Stimulated activated CD4-positive, alpha-beta T cell treated with anti-CD3 and anti-CD28 coated beads, TNF-alpha, amount 100 ng/mL, for 24 hours (primary cell): ENCODE measurements around the gene RNF44.
"Not testable (repeated sequence)": the region's sequence is repeated elsewhere in the genome, so short reads cannot be mapped to it uniquely, and the experiment has no call there.

ENCODE experiments used
- DNase-seq, 3 experiments: peaks; one replicate each; pipeline ENCODE4 v3.0.0-alpha.2; 2020; ENCODE audit warnings: low read depth in 3 of 3

Gene RNF44

GRCh38 chr5:176552332-176552869 lies 15.2 kb upstream of the RNF44 start:
- DNase-seq: no peak

DNA sequence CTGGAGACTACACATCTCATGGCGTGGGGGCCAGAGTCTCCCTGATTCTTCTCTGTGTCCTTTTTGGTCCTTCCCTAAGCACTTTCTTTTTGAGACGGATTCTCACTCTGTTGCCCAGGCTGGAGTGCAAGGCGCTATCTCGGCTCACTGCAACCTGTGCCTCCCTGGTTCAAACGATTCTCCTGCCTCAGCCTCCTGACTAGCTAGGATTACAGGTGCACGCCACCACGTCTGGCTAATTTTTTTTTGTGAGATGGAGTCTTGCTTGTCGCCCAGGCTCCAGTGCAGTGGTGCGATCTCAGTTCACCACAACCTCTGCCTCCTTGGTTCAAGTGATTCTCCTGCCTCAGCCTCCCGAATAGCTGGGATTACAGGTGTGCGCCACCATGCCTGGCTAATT lies 13.7 kb upstream of the RNF44 start:
- not testable (repeated sequence) for DNase-seq

- DNase-seq: no peak
Measured at GRCh38 chr5:176550275-176550831, 13.2 kb upstream of the RNF44 start.

- DNase-seq: no peak
Measured at GRCh38 chr5:176549871-176550270, 12.7 kb upstream of the RNF44 start.

DNA sequence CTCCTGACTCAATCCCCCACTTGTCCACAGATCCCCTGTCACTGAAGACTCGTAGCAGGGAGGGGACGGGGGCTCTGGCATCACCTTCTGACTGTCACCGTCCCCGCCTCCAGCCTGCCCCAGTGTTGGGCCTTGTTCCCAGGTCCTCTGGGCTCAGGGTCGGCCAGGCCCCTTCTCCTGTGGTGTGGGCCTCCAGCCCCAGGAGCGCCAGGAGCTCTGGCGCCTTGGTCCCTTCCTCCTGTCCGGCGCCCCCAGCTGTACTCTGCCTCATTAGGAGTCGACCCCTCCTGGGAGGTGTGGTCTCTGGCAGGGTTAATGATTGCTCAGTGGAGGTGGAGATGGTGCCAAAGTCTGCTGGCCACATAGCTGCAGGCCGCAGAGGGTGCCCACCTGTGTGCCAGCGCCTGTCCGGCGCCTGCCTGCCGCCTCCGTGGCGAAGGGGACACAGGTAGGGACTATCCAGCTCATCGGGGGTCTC lies 11.8 kb upstream of the RNF44 start, which contains the start of gene CDHR2:
Gene CDHR2, plus strand, starts transcription at position 376 of the 478 bp plus-strand sequence. CDS start 16,011 bp downstream, outside the sequence.
- DNase-seq: no peak

- DNase-seq: no peak
Measured at GRCh38 chr5:176547802-176548201, 10.6 kb upstream of the RNF44 start.

GRCh38 chr5:176545737-176546509 lies 8.7 kb upstream of the RNF44 start:
- DNase-seq: no peak

GRCh38 chr5:176545388-176545736 lies 8.2 kb upstream of the RNF44 start:
- no peak for DNase-seq

DNA sequence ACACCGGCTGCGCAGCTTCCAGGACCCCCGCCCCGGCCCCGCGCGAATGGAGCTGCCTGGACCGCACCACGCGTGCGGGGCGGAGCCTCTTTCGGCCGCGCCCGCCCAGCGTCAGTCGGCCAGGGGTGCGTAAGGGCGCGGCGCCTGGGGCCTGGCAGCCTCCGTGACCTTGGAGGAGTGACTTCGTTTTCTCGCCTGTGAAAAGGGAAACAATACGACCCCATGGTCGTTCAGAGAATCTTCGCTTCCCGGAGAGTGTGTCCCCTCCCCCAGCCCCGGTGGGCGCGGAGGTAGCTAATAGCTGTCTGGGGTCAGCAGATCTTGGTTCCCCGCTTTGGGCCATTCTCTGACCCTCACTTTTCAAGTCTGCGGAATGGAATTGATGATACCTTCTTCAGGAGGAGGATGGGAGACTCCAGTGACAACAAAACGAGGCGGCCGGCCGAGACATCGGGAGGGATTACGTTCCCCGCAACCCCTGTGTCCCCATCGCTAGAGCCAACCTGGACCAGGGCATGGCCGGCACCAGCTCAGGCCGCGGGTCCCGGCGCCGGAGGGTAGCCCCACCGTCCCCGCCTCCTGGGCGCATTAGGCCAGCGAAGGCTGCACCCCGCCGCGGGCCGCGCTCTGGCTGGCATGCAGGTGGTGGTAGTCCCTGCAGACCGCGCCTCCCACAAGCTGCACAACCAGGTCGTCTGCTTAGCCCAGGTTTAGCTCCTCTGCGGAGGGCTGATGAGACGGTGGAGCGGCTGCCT lies 6.4 kb upstream of the RNF44 start:
- DNase-seq: peak; percentile 41 to 78 (median 62)

DNA sequence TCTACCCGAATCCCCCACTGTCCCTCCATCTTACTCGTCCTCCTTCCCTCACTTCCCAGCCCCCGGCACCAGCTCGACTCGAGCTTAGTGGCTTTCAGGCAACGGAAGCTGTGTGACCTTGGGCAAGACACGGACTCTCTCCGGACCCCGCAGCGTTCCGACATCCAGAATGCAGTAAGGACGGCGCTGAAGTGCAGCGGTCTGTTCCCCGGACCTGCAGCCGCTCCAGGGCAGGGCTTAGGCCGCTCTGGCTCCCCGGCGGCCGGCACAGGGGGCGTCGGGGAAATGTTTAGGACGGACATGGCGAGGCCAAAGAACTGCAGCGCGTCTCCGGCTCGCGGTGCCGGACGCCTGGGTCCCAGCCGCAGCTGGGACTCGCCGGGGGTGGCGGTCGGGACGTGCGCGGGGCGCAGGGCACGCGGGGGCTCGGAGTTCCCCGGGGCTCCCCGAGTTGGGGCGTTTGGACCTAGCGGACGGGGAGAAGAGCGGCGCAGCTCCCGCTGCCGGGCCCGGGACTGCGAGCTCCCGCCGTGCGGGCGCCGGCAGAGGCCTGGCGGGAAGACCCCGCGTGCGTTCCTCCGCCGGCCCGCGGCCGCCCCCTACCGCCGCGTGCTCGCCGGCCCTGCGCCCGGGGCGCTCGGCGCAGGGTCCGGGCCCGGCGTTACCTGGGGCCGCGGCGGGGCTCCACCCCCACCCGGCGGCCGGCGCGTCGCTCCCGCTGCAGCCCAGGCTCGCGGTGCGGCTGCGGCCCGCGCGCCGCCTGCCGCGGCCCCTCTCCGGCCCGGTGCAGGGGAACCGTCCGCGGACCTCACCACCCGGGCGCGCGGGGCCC lies 5.6 kb upstream of the RNF44 start:
- peak in 1 of 3 experiments; percentile 32 for DNase-seq

GRCh38 chr5:176542135-176542595 lies 5.0 kb upstream of the RNF44 start:
- peak in 1 of 3 experiments; percentile 72 for DNase-seq

- peak in 1 of 3 experiments; percentile 73 for DNase-seq
Measured at GRCh38 chr5:176541338-176542134, 4.3 kb upstream of the RNF44 start.

- no peak for DNase-seq
Measured at GRCh38 chr5:176540956-176541337, 3.7 kb upstream of the RNF44 start.

GRCh38 chr5:176540476-176540899 lies 3.3 kb upstream of the RNF44 start:
- no peak for DNase-seq

DNA sequence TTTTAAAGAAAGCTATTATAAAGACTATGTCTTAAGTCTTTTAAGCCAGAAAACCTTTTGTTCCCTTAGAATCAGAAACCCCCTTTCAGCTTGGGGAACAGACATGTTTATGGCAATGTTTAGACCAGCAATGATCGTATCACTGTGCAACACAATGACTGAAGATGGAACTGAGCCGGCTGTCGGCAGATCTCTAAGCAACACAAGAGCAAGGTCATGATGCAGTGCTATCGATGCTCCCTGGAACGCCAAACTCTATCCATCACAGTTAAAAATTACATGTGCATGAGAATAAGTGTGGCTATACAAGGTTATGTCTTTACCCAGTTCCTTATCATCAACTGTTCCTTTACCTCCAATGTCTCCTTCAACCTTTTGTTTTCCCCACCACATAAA lies 1.8 kb upstream of the RNF44 start:
- no peak for DNase-seq

DNA sequence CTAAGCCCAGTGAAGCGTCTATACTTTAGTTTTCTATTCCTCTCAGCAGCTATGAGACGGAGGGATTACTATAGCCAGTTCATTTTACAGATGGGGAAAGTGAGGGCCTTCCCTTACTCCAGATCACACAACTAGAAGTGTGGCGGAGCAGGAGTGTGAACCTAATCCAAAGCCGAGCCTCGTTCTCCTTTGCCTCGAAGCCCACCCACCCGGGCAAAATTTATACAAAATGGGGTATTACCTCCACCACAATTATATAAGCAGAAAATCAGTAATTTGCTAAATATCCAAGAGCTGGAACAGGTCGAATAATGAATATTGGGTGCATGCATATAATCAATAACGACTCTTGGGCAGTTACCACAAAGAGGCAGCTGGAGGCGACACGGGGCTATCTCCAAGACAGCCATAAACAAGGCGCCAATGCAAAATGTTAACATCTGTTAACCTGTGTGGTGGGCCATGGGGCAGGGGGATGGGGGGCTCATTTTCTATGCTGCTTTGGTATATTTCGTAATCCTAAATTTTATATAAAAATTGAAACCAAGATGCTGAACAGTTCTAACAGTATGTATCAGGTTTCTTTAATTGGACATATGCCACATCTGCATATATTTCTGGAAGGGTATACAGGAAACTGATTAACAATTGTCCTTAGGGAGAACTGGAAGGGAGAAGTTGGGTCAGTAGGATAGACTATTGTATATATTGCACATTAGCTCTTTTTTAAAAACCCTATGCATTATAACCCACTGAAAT lies 1.2 kb upstream of the RNF44 start:
- DNase-seq: no peak

DNA sequence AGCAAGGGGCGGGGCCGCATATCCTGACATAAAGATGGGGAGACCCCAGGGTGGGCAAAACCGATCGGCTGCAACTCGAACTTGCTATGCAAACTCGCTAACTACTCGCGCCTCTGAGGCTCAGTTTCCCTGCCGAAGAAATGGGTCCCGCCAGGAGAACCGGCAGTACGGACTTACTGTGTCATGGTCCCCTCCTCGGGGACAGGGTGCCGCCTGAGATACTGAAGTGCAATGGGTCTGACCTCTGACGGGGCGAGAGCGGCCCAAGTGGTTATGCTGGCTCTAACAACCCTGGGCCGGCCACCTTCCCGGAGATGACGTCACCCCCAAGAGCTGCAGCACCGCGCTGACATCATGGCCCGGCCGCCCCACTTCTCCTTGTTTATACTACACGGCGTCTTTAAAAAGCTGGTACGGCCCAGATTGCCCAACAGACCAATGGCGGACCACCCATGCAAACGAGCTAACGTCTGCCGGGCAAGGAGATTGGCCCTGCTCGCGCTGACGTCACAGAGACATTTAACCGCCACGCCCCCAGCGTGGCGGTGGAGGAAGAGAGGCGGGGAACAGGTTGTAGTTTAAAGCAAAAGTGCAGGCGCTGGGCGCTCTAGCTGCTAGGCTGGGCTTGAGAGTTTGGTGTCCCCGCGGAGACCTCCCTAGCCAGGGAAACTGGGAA lies 490 bp upstream of the RNF44 start:
- DNase-seq: peak; percentile 90 to 97 (median 96)

DNA sequence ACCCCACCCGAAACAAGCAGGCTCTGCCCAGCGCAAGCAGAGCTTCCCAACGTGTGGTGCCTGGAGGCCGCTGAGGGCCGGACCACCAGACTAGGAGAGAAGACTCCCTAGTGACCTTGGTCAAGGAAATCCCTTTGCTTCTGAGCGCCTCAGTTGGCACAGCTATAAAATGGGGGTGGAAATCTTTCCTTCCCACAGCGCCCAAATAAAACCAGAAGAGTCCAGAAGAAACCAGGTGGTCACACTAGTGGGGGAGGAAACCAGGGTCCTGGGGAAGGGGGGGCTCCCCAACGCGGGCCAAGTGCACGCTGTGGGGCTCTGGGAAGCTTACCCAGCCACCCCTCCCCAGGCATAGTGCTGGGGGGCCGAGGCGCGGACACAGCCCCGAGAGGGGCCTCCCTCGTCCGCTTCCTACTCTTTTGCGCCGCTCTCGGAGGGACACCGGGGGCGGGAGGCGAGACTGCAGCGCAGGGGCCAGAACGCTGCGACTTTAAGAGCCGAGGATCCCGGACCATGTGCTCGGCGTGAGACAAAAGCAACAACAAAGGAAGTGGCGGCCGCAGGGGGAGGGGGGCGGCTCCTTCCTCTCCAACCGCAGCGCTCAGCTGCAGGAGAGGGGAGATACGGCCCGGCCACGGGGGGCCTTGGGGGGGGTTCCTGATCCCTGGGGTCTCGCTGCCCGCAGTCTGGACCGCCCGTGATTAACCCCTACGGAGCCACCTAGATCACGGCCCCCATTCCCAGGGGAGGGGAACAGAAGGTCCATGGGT lies 885 bp downstream of the RNF44 start:
- DNase-seq: peak; percentile 49 to 82 (median 56)
